Gastroesophageal sphincter (tissue), 3 donors: Measurements from ENCODE around the gene APLF.

ENCODE experiments used
- EP300 ChIP-seq: sonication (generic); formaldehyde crosslinking; IDR thresholded peaks from one replicate; pipeline ENCODE4 v1.6.1; 2017; ENCODE audit warnings: antibody characterized with exemption, mild to moderate bottlenecking
- POLR2AphosphoS5 ChIP-seq: sonication (generic); formaldehyde crosslinking; IDR thresholded peaks from one replicate; pipeline ENCODE4 v1.6.1; 2017; ENCODE audit warnings: antibody characterized with exemption
- TF ChIP-seq, protein P1 (sequence below), 4 experiments: fragments of 200-600 bp in 2 of 4; fragments of 450-650 bp in 2 of 4; sonication (generic) in 1 of 4; IDR thresholded peaks; one replicate each; pipeline ENCODE4 v1.5.1; 2017 to 2019; ENCODE audit warnings: antibody characterized with exemption in 4 of 4, mild to moderate bottlenecking in 2 of 4, moderate library complexity in 2 of 4

DNA sequence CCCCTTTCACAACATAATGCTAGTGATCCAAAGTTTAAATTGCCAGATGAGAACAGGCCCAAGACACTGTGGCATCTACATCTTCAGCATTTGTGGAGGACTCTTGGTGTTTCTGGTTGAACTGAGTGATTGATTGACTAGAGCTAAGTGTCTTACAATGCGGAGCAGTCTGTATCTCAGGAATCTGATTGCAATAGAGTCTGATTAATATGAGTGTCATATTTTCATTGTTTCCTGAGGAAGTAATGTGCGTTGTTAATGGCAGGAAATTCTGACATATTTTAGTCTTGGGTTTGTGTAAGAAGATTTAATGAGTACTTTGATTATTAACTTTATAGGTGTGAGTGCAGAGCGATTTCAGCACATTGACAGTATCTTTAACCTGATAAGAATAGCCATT lies 94.0 kb downstream of the APLF start:
- no peak for TF ChIP-seq POLR2AphosphoS5
- TF ChIP-seq, protein P1, sequence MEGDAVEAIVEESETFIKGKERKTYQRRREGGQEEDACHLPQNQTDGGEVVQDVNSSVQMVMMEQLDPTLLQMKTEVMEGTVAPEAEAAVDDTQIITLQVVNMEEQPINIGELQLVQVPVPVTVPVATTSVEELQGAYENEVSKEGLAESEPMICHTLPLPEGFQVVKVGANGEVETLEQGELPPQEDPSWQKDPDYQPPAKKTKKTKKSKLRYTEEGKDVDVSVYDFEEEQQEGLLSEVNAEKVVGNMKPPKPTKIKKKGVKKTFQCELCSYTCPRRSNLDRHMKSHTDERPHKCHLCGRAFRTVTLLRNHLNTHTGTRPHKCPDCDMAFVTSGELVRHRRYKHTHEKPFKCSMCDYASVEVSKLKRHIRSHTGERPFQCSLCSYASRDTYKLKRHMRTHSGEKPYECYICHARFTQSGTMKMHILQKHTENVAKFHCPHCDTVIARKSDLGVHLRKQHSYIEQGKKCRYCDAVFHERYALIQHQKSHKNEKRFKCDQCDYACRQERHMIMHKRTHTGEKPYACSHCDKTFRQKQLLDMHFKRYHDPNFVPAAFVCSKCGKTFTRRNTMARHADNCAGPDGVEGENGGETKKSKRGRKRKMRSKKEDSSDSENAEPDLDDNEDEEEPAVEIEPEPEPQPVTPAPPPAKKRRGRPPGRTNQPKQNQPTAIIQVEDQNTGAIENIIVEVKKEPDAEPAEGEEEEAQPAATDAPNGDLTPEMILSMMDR (IDR thresholded peaks at IDR 0.05) = no peak
- TF ChIP-seq EP300 = no peak
